Measurements from ENCODE around the gene KRTAP10-5.

Gene KRTAP10-5

DNA sequence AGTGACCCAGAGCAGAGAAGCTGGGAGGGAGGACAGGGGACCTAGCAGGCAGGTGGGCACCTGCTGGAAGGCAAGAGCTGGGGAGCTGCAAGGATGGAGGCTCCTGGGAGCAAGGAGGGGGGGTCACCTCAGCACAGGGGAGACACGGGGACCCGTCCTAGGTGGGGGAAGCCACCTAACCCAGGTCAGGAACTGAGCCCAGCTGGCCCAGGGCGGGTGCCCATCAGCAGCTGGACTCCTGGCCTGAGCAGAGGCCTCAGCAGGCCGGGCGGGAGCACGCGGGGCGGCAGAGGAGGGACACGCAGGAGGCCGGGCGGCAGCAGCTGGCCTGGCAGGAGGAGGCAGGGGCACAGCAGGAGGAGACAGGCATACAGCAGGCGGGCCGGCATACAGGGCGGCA is 41.4 kb downstream of the KRTAP10-5 start:
- DNase-seq (ENCODE audit: insufficient read length, low spot score): no peak
- FAIRE-seq: no peak
- no peak for TF ChIP-seq SPI1 (IDR thresholded peaks at IDR 0.05; ENCODE audit: low read depth, low read length)
- TF ChIP-seq POLR2AphosphoS5 (IDR thresholded peaks at IDR 0.05; ENCODE audit: low read depth, low read length): no peak
- TF ChIP-seq POU2F2 (IDR thresholded peaks at IDR 0.05; ENCODE audit: low read depth, low read length): no peak
- TF ChIP-seq POLR2A (IDR thresholded peaks at IDR 0.05; ENCODE audit: low read depth, low read length): no peak
- no peak for TF ChIP-seq PAX5 (IDR thresholded peaks at IDR 0.05; ENCODE audit: insufficient read depth, low read length, severe bottlenecking)
- no peak for TF ChIP-seq TAF1 (IDR thresholded peaks at IDR 0.05; ENCODE audit: low read depth, low read length)

- TF ChIP-seq PAX5 (IDR thresholded peaks at IDR 0.05; ENCODE audit: insufficient read depth, low read length, severe bottlenecking) (no peak), SPI1 (IDR thresholded peaks at IDR 0.05; ENCODE audit: low read depth, low read length) (no peak), POLR2A (IDR thresholded peaks at IDR 0.05; ENCODE audit: low read depth, low read length) (no peak), POU2F2 (IDR thresholded peaks at IDR 0.05; ENCODE audit: low read depth, low read length) (no peak), POLR2AphosphoS5 (IDR thresholded peaks at IDR 0.05; ENCODE audit: low read depth, low read length) (no peak), TAF1 (IDR thresholded peaks at IDR 0.05; ENCODE audit: low read depth, low read length) (no peak)
- no peak for FAIRE-seq
- DNase-seq (ENCODE audit: insufficient read length, low spot score): no peak
Observed at GRCh38 chr21:44537930-44538911, 42.2 kb downstream of the KRTAP10-5 start.

DNA sequence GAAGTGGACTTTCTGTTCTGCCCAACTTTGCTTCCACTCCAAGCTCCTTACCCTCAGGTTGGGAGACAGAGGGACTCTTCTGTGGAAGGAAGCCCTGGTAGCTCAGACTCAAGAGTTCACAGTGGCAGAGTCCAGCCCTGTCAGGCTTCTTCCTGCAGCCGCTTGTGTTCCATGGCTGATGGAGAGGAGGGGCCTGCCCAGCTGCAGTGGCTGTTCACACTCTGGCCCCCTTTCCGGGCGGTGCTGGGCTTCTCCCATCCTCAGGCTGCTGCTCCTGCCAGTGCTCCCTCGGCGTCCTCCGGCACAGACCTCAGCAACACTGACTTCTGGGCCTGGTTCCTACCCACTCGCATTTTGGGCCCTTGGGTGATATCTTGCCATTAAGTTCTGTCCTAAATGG is 44.4 kb downstream of the KRTAP10-5 start:
- TF ChIP-seq PAX5 (IDR thresholded peaks at IDR 0.05; ENCODE audit: insufficient read depth, low read length, severe bottlenecking) (no peak), POLR2A (IDR thresholded peaks at IDR 0.05; ENCODE audit: low read depth, low read length) (no peak), POU2F2 (IDR thresholded peaks at IDR 0.05; ENCODE audit: low read depth, low read length) (no peak), TAF1 (IDR thresholded peaks at IDR 0.05; ENCODE audit: low read depth, low read length) (no peak), POLR2AphosphoS5 (IDR thresholded peaks at IDR 0.05; ENCODE audit: low read depth, low read length) (no peak), SPI1 (IDR thresholded peaks at IDR 0.05; ENCODE audit: low read depth, low read length) (no peak)
- FAIRE-seq (no peak), DNase-seq (ENCODE audit: insufficient read length, low spot score) (no peak)

GRCh38 chr21:44534688-44535087 is 45.7 kb downstream of the KRTAP10-5 start:
- DNase-seq (ENCODE audit: insufficient read length, low spot score): no peak
- FAIRE-seq: no peak
- no peak for TF ChIP-seq PAX5 (IDR thresholded peaks at IDR 0.05; ENCODE audit: insufficient read depth, low read length, severe bottlenecking)

DNA sequence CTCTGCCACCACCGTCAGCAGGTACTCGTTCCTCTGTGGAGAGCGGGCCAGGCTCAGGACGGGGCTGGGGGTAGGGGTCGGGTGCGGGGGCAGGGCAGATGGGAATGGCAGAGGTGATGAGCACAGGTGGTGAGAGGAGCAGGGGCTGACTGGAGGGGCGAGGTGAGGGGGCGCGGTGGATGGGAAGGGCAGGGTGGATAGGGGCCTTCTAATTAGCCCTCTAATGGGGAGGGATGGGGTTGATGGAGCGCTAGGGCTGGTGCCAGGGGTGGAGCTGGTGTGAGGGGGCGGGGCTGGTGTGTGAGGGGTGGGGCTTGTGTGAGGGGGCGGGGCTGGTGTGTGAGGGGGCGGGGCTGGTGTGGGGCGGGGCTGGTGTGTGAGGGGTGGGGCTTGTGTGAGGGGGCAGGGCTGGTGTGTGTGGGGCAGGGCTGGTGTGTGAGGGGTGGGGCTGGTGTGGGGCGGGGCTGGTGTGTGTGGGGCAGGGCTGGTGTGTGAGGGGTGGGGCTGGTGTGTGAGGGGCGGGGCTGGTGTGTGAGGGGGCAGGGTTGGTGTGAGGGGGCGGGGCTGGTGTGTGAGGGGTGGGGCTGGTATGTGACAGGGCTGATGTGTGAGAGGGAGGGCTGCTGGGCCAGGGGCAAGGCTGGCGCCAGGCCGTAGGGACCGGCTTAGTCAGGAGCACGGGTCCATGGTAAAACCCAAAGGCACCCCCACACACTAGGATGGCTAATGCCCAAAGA is 46.3 kb downstream of the KRTAP10-5 start:
- TF ChIP-seq POLR2AphosphoS5 (IDR thresholded peaks at IDR 0.05; ENCODE audit: low read depth, low read length) (no peak), POLR2A (IDR thresholded peaks at IDR 0.05; ENCODE audit: low read depth, low read length) (no peak), PAX5 (IDR thresholded peaks at IDR 0.05; ENCODE audit: insufficient read depth, low read length, severe bottlenecking) (no peak), SPI1 (IDR thresholded peaks at IDR 0.05; ENCODE audit: low read depth, low read length) (no peak), TAF1 (IDR thresholded peaks at IDR 0.05; ENCODE audit: low read depth, low read length) (no peak), POU2F2 (IDR thresholded peaks at IDR 0.05; ENCODE audit: low read depth, low read length) (no peak)
- FAIRE-seq (no peak), DNase-seq (ENCODE audit: insufficient read length, low spot score) (no peak)

- FAIRE-seq: no peak
Observed at GRCh38 chr21:44533121-44533890, 47.1 kb downstream of the KRTAP10-5 start.

GRCh38 chr21:44532712-44533111 is 47.7 kb downstream of the KRTAP10-5 start:
- no peak for TF ChIP-seq PAX5 (IDR thresholded peaks at IDR 0.05; ENCODE audit: insufficient read depth, low read length, severe bottlenecking)
- no peak for TF ChIP-seq POLR2AphosphoS5 (IDR thresholded peaks at IDR 0.05; ENCODE audit: low read depth, low read length)
- no peak for TF ChIP-seq SPI1 (IDR thresholded peaks at IDR 0.05; ENCODE audit: low read depth, low read length)
- TF ChIP-seq TAF1 (IDR thresholded peaks at IDR 0.05; ENCODE audit: low read depth, low read length): no peak
- no peak for TF ChIP-seq POLR2A (IDR thresholded peaks at IDR 0.05; ENCODE audit: low read depth, low read length)
- TF ChIP-seq POU2F2 (IDR thresholded peaks at IDR 0.05; ENCODE audit: low read depth, low read length): no peak
- no peak for FAIRE-seq
- DNase-seq (ENCODE audit: insufficient read length, low spot score): no peak

More at GRCh38 chr21:44533121-44533890, 47.1 kb downstream of the KRTAP10-5 start:
- TF ChIP-seq PAX5 (IDR thresholded peaks at IDR 0.05; ENCODE audit: insufficient read depth, low read length, severe bottlenecking) (no peak), POLR2A (IDR thresholded peaks at IDR 0.05; ENCODE audit: low read depth, low read length) (no peak), TAF1 (IDR thresholded peaks at IDR 0.05; ENCODE audit: low read depth, low read length) (no peak), POU2F2 (IDR thresholded peaks at IDR 0.05; ENCODE audit: low read depth, low read length) (no peak), SPI1 (IDR thresholded peaks at IDR 0.05; ENCODE audit: low read depth, low read length) (no peak), POLR2AphosphoS5 (IDR thresholded peaks at IDR 0.05; ENCODE audit: low read depth, low read length) (no peak)
- DNase-seq (ENCODE audit: insufficient read length, low spot score): no peak

GRCh38 chr21:44531606-44532564 is 48.5 kb downstream of the KRTAP10-5 start:
- no peak for DNase-seq (ENCODE audit: insufficient read length, low spot score)
- TF ChIP-seq TAF1 (IDR thresholded peaks at IDR 0.05; ENCODE audit: low read depth, low read length) (no peak), POU2F2 (IDR thresholded peaks at IDR 0.05; ENCODE audit: low read depth, low read length) (no peak), SPI1 (IDR thresholded peaks at IDR 0.05; ENCODE audit: low read depth, low read length) (no peak), PAX5 (IDR thresholded peaks at IDR 0.05; ENCODE audit: insufficient read depth, low read length, severe bottlenecking) (no peak), POLR2A (IDR thresholded peaks at IDR 0.05; ENCODE audit: low read depth, low read length) (no peak), POLR2AphosphoS5 (IDR thresholded peaks at IDR 0.05; ENCODE audit: low read depth, low read length) (no peak)
- FAIRE-seq: no peak

Data from GM12891 (cell line).